ENCODE results near the gene DHRS4. TPM values are rescaled to one million over a fixed set of nuclear protein-coding genes. Genes with fewer than 3 reads are reported as not detected.

DHRS4 gene
- total and polyA plus RNA-seq, 2 of the 13 experiments (the other 11 are each of a cell fraction or from before 2014, with no cell fraction given), result 23.9 to 45.1 TPM

DNA sequence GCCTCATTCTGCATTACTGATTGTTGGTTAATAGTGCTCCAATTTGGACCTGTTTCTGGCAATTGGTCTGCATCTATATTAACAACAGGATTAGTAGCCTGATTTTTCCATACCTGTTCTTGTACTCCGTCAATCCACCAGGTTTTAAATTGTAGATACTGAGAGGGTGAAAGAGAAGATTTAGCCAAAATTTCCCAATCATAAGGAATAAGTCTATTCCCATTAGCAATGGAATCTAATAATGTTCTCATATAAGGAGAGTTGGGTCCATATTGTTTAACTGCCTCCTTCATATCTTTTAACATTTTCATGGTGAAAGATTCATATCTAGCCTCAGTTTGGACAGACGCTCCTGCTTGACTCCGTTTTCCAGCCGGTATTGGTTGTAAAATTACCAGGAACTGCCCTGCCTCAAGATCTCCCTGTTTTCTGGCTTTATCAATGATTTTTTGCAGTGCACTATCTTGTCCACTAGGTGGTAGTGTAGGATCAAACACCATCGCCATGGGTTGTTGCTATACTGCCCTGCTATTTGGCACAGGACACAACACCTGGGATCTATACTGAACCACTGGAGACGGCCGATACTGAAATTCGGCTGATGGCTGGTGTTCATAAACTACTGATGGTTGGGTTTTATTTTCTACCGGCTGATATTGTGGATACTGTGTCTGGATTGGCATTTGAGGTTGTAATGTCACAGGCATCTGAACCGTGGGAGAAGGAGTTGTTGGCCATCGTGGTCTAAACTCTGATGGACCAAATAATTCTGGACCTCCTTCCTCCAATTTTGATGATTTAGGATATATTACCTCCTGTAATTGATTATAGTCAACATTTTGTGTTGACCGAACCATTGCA is 60.3 kb downstream of the DHRS4 start (continued):
- TF ChIP-seq, protein P1, sequence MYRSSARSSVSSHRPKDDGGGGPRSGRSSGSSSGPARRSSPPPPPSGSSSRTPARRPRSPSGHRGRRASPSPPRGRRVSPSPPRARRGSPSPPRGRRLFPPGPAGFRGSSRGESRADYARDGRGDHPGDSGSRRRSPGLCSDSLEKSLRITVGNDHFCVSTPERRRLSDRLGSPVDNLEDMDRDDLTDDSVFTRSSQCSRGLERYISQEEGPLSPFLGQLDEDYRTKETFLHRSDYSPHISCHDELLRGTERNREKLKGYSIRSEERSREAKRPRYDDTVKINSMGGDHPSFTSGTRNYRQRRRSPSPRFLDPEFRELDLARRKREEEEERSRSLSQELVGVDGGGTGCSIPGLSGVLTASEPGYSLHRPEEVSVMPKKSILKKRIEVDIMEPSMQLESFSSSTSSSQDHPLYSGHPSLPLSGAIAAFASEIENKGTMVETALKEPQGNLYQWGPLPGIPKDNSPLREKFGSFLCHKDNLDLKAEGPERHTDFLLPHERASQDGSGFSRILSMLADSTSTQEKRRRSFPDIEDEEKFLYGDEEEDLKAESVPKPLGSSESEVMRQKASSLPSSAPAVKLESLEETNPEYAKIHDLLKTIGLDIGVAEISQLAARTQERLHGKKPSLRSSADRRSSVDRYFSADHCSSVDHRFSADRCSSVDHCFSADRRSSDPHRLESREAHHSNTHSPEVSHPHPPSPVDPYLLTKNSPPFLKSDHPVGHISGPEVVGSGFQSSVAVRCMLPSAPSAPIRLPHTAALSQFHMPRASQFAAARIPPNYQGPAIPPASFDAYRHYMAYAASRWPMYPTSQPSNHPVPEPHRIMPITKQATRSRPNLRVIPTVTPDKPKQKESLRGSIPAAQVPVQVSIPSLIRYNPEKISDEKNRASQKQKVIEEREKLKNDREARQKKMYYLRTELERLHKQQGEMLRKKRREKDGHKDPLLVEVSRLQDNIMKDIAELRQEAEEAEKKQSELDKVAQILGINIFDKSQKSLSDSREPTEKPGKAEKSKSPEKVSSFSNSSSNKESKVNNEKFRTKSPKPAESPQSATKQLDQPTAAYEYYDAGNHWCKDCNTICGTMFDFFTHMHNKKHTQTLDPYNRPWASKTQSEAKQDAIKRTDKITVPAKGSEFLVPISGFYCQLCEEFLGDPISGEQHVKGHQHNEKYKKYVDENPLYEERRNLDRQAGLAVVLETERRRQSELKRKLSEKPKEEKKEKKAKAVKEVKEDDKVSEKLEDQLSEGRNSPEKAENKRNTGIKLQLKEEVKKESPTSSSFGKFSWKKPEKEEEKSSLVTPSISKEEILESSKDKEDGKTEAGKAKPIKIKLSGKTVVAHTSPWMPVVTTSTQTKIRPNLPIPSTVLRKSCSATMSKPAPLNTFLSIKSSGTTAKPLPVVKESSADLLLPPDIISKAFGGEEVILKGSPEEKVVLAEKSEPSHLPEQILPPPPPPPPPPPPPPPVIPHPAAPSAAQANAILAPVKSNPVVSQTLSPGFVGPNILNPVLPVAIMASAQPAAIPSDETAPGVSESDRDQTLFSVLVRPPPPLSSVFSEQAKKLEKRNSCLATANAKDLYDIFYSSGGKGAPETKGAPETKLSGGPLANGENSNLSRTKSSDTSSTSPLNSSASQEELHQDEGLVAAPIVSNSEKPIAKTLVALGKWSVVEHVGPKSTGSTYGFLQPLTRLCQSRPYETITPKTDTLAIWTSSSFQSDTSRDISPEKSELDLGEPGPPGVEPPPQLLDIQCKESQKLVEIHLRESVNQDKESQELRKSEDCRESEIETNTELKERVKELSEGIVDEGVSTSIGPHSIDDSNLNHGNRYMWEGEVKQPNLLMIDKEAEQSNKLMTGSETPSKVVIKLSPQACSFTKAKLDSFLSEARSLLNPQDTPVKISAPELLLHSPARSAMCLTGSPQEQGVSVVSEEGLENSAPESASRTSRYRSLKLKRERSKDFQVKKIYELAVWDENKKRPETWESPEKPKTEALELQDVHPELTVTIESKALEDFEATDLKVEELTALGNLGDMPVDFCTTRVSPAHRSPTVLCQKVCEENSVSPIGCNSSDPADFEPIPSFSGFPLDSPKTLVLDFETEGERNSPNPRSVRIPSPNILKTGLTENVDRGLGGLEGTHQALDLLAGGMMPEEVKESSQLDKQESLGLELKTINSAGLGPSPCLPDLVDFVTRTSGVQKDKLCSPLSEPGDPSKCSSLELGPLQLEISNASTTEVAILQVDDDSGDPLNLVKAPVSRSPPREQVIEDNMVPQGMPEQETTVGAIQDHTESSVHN (CRISPR knock-in tag; IDR thresholded peaks at IDR 0.05), result peak; percentile 58; the same call in 1 of the 2 replicates
- peak; percentile 58; the same call in 1 of the 2 replicates for TF ChIP-seq ZNF138 (CRISPR knock-in tag; IDR thresholded peaks at IDR 0.05; ENCODE audit: low read depth)
- TF ChIP-seq HMG20A (CRISPR knock-in tag; IDR thresholded peaks at IDR 0.05; ENCODE audit: borderline replicate concordance), result no peak
- no peak for TF ChIP-seq NFE2 (CRISPR knock-in tag; IDR thresholded peaks at IDR 0.05)
- no peak for TF ChIP-seq ZNF879 (CRISPR knock-in tag; IDR thresholded peaks at IDR 0.05)
- peak; percentile 70 for TF ChIP-seq GATAD1 (CRISPR knock-in tag; IDR thresholded peaks at IDR 0.05)
- TF ChIP-seq ZNF737 (CRISPR knock-in tag; IDR thresholded peaks at IDR 0.05; ENCODE audit: borderline replicate concordance), result no peak
- TF ChIP-seq ERF (CRISPR knock-in tag; IDR thresholded peaks at IDR 0.05), result peak; percentile 85
- TF ChIP-seq NCOA1 (CRISPR knock-in tag; IDR thresholded peaks at IDR 0.05), result no peak
- TF ChIP-seq, protein P2, sequence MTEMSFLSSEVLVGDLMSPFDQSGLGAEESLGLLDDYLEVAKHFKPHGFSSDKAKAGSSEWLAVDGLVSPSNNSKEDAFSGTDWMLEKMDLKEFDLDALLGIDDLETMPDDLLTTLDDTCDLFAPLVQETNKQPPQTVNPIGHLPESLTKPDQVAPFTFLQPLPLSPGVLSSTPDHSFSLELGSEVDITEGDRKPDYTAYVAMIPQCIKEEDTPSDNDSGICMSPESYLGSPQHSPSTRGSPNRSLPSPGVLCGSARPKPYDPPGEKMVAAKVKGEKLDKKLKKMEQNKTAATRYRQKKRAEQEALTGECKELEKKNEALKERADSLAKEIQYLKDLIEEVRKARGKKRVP (CRISPR knock-in tag; IDR thresholded peaks at IDR 0.05), result peak in 1 of 2 experiments; percentile 40; a peak in 1 of 4 replicates
- 0 out of 2 replicates have a peak, but pooled peaks have one; percentile 4 for TF ChIP-seq TBX3 (IDR thresholded peaks at IDR 0.05; ENCODE audit: borderline replicate concordance)
- peak; percentile 85 for TF ChIP-seq MXD4 (CRISPR knock-in tag; IDR thresholded peaks at IDR 0.05)
- no peak for TF ChIP-seq KAT2B (IDR thresholded peaks at IDR 0.05; ENCODE audit: borderline replicate concordance, low read depth, low read length)
- TF ChIP-seq, protein P3, sequence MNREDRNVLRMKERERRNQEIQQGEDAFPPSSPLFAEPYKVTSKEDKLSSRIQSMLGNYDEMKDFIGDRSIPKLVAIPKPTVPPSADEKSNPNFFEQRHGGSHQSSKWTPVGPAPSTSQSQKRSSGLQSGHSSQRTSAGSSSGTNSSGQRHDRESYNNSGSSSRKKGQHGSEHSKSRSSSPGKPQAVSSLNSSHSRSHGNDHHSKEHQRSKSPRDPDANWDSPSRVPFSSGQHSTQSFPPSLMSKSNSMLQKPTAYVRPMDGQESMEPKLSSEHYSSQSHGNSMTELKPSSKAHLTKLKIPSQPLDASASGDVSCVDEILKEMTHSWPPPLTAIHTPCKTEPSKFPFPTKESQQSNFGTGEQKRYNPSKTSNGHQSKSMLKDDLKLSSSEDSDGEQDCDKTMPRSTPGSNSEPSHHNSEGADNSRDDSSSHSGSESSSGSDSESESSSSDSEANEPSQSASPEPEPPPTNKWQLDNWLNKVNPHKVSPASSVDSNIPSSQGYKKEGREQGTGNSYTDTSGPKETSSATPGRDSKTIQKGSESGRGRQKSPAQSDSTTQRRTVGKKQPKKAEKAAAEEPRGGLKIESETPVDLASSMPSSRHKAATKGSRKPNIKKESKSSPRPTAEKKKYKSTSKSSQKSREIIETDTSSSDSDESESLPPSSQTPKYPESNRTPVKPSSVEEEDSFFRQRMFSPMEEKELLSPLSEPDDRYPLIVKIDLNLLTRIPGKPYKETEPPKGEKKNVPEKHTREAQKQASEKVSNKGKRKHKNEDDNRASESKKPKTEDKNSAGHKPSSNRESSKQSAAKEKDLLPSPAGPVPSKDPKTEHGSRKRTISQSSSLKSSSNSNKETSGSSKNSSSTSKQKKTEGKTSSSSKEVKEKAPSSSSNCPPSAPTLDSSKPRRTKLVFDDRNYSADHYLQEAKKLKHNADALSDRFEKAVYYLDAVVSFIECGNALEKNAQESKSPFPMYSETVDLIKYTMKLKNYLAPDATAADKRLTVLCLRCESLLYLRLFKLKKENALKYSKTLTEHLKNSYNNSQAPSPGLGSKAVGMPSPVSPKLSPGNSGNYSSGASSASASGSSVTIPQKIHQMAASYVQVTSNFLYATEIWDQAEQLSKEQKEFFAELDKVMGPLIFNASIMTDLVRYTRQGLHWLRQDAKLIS (CRISPR knock-in tag; IDR thresholded peaks at IDR 0.05), result no peak
- TF ChIP-seq EED (CRISPR knock-in tag; IDR thresholded peaks at IDR 0.05), result no peak
- no peak; the same call in 1 of the 2 replicates for TF ChIP-seq ZSCAN12 (CRISPR knock-in tag; IDR thresholded peaks at IDR 0.05)
